Measurements from ENCODE around the gene SHFL. TPM values are rescaled to one million over a fixed set of nuclear protein-coding genes. Genes with fewer than 3 reads are reported as not detected.

Gene SHFL
- total RNA-seq, 1 donor from 2014 or later, result 16.8 TPM

GRCh38 chr19:10087296-10088061, 1.4 kb downstream of the SHFL start:
- TF ChIP-seq, protein P1, sequence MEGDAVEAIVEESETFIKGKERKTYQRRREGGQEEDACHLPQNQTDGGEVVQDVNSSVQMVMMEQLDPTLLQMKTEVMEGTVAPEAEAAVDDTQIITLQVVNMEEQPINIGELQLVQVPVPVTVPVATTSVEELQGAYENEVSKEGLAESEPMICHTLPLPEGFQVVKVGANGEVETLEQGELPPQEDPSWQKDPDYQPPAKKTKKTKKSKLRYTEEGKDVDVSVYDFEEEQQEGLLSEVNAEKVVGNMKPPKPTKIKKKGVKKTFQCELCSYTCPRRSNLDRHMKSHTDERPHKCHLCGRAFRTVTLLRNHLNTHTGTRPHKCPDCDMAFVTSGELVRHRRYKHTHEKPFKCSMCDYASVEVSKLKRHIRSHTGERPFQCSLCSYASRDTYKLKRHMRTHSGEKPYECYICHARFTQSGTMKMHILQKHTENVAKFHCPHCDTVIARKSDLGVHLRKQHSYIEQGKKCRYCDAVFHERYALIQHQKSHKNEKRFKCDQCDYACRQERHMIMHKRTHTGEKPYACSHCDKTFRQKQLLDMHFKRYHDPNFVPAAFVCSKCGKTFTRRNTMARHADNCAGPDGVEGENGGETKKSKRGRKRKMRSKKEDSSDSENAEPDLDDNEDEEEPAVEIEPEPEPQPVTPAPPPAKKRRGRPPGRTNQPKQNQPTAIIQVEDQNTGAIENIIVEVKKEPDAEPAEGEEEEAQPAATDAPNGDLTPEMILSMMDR (conservative IDR thresholded peaks at IDR 0.05), result no peak
- DNase-seq (ENCODE audit: extremely low spot score, unreplicated experiment), result no peak
- H3K9me3 Mint-ChIP-seq, result no peaks in the 10 kb centered on the region
- H3K36me3 Mint-ChIP-seq, result peaks cover 5% of the 10 kb centered on the region
- H3K27ac Mint-ChIP-seq, result no peak overlapping the region
- H3K4me1 Mint-ChIP-seq (ENCODE audit: unreplicated experiment), result no peaks in the 10 kb centered on the region
- peak overlapping the region; percentile 76 for H3K4me3 Mint-ChIP-seq
- H3K27me3 Mint-ChIP-seq, result peaks cover 21% of the 10 kb centered on the region

DNA sequence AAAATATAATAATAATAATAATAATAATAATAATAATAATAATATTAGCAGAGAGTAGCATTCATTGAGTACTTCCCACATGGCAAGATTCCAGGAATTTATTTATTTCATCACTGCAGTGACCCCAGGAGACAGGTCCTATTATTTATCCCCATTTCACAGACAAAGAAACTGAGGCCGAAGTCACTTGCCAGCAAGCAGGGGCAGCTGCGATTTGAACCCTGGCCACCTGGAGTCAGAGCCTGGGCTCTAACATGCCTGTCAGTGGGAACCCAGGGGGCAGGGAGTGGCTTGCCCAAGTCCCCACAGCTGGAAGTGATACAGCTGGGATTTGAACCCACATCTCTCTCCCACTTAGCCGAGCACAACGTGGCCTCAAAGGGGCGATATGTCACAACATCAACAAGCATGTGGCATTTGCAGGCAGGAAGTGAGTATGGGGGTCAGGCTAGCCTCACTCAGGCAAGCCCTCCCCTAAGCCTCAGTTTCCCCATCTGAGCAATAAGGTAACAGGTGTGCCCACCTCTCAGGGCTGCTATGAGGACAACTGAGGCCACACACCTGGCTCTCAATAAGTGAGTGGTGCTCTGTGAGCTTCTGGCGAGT, 2.9 kb downstream of the SHFL start:
- DNase-seq (ENCODE audit: extremely low spot score, unreplicated experiment), result no peak
- H3K4me1 Mint-ChIP-seq (ENCODE audit: unreplicated experiment), result no peaks in the 10 kb centered on the region
- H3K27me3 Mint-ChIP-seq, result peaks cover 17% of the 10 kb centered on the region
- no peak overlapping the region for H3K27ac Mint-ChIP-seq
- TF ChIP-seq, protein P1 (conservative IDR thresholded peaks at IDR 0.05), result no peak
- H3K36me3 Mint-ChIP-seq, result peaks cover 5% of the 10 kb centered on the region
- H3K4me3 Mint-ChIP-seq, result no peak overlapping the region
- no peaks in the 10 kb centered on the region for H3K9me3 Mint-ChIP-seq

- no peaks in the 10 kb centered on the region for H3K4me1 Mint-ChIP-seq (ENCODE audit: unreplicated experiment)
- no peak overlapping the region for H3K27ac Mint-ChIP-seq
- no peaks in the 10 kb centered on the region for H3K9me3 Mint-ChIP-seq
- TF ChIP-seq, protein P1 (conservative IDR thresholded peaks at IDR 0.05), result no peak
- H3K36me3 Mint-ChIP-seq, result peaks cover 5% of the 10 kb centered on the region
- H3K27me3 Mint-ChIP-seq, result peaks cover 15% of the 10 kb centered on the region
- H3K4me3 Mint-ChIP-seq, result no peak overlapping the region
- no peak for DNase-seq (ENCODE audit: extremely low spot score, unreplicated experiment)
Observed at GRCh38 chr19:10089801-10090375, 3.8 kb downstream of the SHFL start.

DNA sequence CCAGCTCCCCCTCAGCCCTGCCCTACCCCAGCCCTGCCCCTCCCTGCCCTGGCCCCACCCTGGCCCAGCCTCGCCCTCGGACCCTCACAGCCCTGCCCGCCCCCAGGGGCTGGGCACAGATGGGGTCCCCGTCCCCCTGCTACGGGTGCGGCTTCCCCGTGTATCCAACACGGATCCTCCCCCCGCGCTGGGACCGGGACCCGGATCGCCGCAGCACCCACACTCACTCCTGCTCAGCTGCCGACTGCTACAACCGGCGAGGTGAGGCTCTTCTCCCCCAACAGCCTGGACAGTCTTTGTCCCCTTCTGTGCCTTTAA, 5.2 kb downstream of the SHFL start:
- TF ChIP-seq, protein P1 (conservative IDR thresholded peaks at IDR 0.05), result no peak
- Mint-ChIP-seq H3K4me1 (ENCODE audit: unreplicated experiment) (no peaks in the 10 kb centered on the region), H3K27ac (no peak overlapping the region), H3K4me3 (no peak overlapping the region), H3K27me3 (peaks cover 11% of the 10 kb centered on the region), H3K9me3 (no peaks in the 10 kb centered on the region), H3K36me3 (peaks cover 5% of the 10 kb centered on the region)
- DNase-seq (ENCODE audit: extremely low spot score, unreplicated experiment), result no peak

- Mint-ChIP-seq H3K27ac (no peak overlapping the region), H3K27me3 (peaks cover 11% of the 10 kb centered on the region), H3K9me3 (no peaks in the 10 kb centered on the region), H3K4me1 (ENCODE audit: unreplicated experiment) (no peaks in the 10 kb centered on the region), H3K36me3 (peaks cover 5% of the 10 kb centered on the region), H3K4me3 (no peak overlapping the region)
- TF ChIP-seq, protein P1 (conservative IDR thresholded peaks at IDR 0.05), result no peak
- DNase-seq (ENCODE audit: extremely low spot score, unreplicated experiment), result no peak
Observed at GRCh38 chr19:10091895-10092641, 6.0 kb downstream of the SHFL start.
